ENCODE results near the gene LENG8. TPM values are rescaled to one million over a fixed set of nuclear protein-coding genes. Genes with fewer than 3 reads are reported as not detected.

LENG8 gene
- total RNA-seq, 1 donor from 2014 or later, result 36.6 TPM

- Histone ChIP-seq H3K27ac (no peak overlapping the region), H4K20me1 (ENCODE audit: low read depth) (peaks cover 27% of the 10 kb centered on the region), H3K79me2 (ENCODE audit: low read depth) (peaks cover 8% of the 10 kb centered on the region), H2AFZ (replicated peaks) (no peak overlapping the region), H3F3A (ENCODE audit: low read depth) (peaks cover 30% of the 10 kb centered on the region), H3K27me3 (no peaks in the 10 kb centered on the region), H3K9ac (no peak overlapping the region), H3K4me2 (no peak overlapping the region), H3K36me3 (no peaks in the 10 kb centered on the region), H3K4me3 (no peak overlapping the region), H3K4me1 (peaks cover 23% of the 10 kb centered on the region), H3K9me3 (ENCODE audit: low read depth) (no peaks in the 10 kb centered on the region)
- peaks cover 35% of the 10 kb centered on the region for H3K36me3 Mint-ChIP-seq
- no peaks in the 10 kb centered on the region for H3K9me3 Mint-ChIP-seq
- H3K27ac Mint-ChIP-seq, result peak overlapping the region; percentile 63
- peaks cover 58% of the 10 kb centered on the region for H3K4me1 Mint-ChIP-seq
- H3K27me3 Mint-ChIP-seq (ENCODE audit: insufficient read depth, low read depth), result peaks cover 4% of the 10 kb centered on the region
- peak overlapping the region; percentile 15 for H3K4me3 Mint-ChIP-seq
- TF ChIP-seq EZH2 (IDR thresholded peaks at IDR 0.05) (no peak), EZH2phosphoT487 (IDR thresholded peaks at IDR 0.05) (no peak), CTCF (IDR thresholded peaks at IDR 0.05) (no peak)
- DNase-seq (ENCODE audit: low spot score), result no peak
These were observed 24.8 kb upstream of the LENG8 start for GRCh38 chr19:54424201-54424600.

GRCh38 chr19:54424660-54425381 is 24.2 kb upstream of the LENG8 start:
- H3K27me3 Mint-ChIP-seq (ENCODE audit: insufficient read depth, low read depth), result peaks cover 6% of the 10 kb centered on the region
- peaks cover 55% of the 10 kb centered on the region for H3K4me1 Mint-ChIP-seq
- H3K27ac ChIP-seq, result no peak overlapping the region

GRCh38 chr19:54425382-54425723 is 23.6 kb upstream of the LENG8 start:
- no peak overlapping the region for H2AFZ ChIP-seq (replicated peaks)
- no peak overlapping the region for H3K4me3 ChIP-seq
- peak overlapping the region; percentile 53 for H3K27ac Mint-ChIP-seq
- no peak overlapping the region for H3K4me2 ChIP-seq
- peaks cover 37% of the 10 kb centered on the region for H4K20me1 ChIP-seq (ENCODE audit: low read depth)
- no peaks in the 10 kb centered on the region for H3K36me3 ChIP-seq
- H3K27ac ChIP-seq, result no peak overlapping the region
- peaks cover 53% of the 10 kb centered on the region for H3K4me1 Mint-ChIP-seq
- H3F3A ChIP-seq (ENCODE audit: low read depth), result peaks cover 19% of the 10 kb centered on the region
- no peak overlapping the region for H3K4me3 Mint-ChIP-seq
- TF ChIP-seq EZH2 (IDR thresholded peaks at IDR 0.05), result no peak
- TF ChIP-seq EZH2phosphoT487 (IDR thresholded peaks at IDR 0.05), result no peak
- no peaks in the 10 kb centered on the region for H3K27me3 ChIP-seq
- H3K9me3 Mint-ChIP-seq, result no peaks in the 10 kb centered on the region
- no peak overlapping the region for H3K9ac ChIP-seq
- H3K9me3 ChIP-seq (ENCODE audit: low read depth), result no peaks in the 10 kb centered on the region
- no peak for DNase-seq (ENCODE audit: low spot score)
- no peaks in the 10 kb centered on the region for H3K79me2 ChIP-seq (ENCODE audit: low read depth)
- H3K36me3 Mint-ChIP-seq, result peaks cover 38% of the 10 kb centered on the region
- peaks cover 6% of the 10 kb centered on the region for H3K27me3 Mint-ChIP-seq (ENCODE audit: insufficient read depth, low read depth)
- H3K4me1 ChIP-seq, result peaks cover 26% of the 10 kb centered on the region

More at GRCh38 chr19:54424660-54425381, 24.2 kb upstream of the LENG8 start:
- H3K9me3 ChIP-seq (ENCODE audit: low read depth), result no peaks in the 10 kb centered on the region
- TF ChIP-seq EZH2 (IDR thresholded peaks at IDR 0.05), result no peak
- TF ChIP-seq CTCF (IDR thresholded peaks at IDR 0.05), result no peak
- no peak for TF ChIP-seq EZH2phosphoT487 (IDR thresholded peaks at IDR 0.05)
- peaks cover 24% of the 10 kb centered on the region for H3F3A ChIP-seq (ENCODE audit: low read depth)
- H3K4me2 ChIP-seq, result no peak overlapping the region
- Mint-ChIP-seq H3K4me3 (peak overlapping the region; percentile 15), H3K27ac (peak overlapping the region; percentile 53), H3K36me3 (peaks cover 38% of the 10 kb centered on the region), H3K9me3 (no peaks in the 10 kb centered on the region)
- H3K79me2 ChIP-seq (ENCODE audit: low read depth), result peaks cover 2% of the 10 kb centered on the region
- H3K27me3 ChIP-seq, result no peaks in the 10 kb centered on the region
- DNase-seq (ENCODE audit: low spot score), result no peak
- H3K36me3 ChIP-seq, result no peaks in the 10 kb centered on the region
- H4K20me1 ChIP-seq (ENCODE audit: low read depth), result peaks cover 32% of the 10 kb centered on the region
- no peak overlapping the region for H3K4me3 ChIP-seq
- H3K9ac ChIP-seq, result no peak overlapping the region
- H2AFZ ChIP-seq (replicated peaks), result no peak overlapping the region
- H3K4me1 ChIP-seq, result peaks cover 23% of the 10 kb centered on the region

- Histone ChIP-seq H3F3A (ENCODE audit: low read depth) (peaks cover 13% of the 10 kb centered on the region), H3K27me3 (no peaks in the 10 kb centered on the region), H3K36me3 (no peaks in the 10 kb centered on the region), H3K79me2 (ENCODE audit: low read depth) (no peaks in the 10 kb centered on the region), H3K4me3 (no peak overlapping the region), H3K9me3 (ENCODE audit: low read depth) (no peaks in the 10 kb centered on the region), H3K9ac (no peak overlapping the region), H4K20me1 (ENCODE audit: low read depth) (peaks cover 45% of the 10 kb centered on the region), H2AFZ (replicated peaks) (no peak overlapping the region), H3K4me1 (peaks cover 25% of the 10 kb centered on the region), H3K4me2 (no peak overlapping the region), H3K27ac (no peak overlapping the region)
- Mint-ChIP-seq H3K9me3 (no peaks in the 10 kb centered on the region), H3K36me3 (peaks cover 39% of the 10 kb centered on the region), H3K27me3 (ENCODE audit: insufficient read depth, low read depth) (peaks cover 6% of the 10 kb centered on the region), H3K4me3 (peak overlapping the region; percentile 50), H3K4me1 (peaks cover 52% of the 10 kb centered on the region), H3K27ac (peak overlapping the region; percentile 21)
- TF ChIP-seq CTCF (IDR thresholded peaks at IDR 0.05), result no peak
- TF ChIP-seq EZH2phosphoT487 (IDR thresholded peaks at IDR 0.05), result no peak
- TF ChIP-seq EZH2 (IDR thresholded peaks at IDR 0.05), result no peak
- peak; percentile 45 for DNase-seq (ENCODE audit: low spot score)
These were observed 22.6 kb upstream of the LENG8 start for GRCh38 chr19:54426291-54426931.
